Esophagus squamous epithelium (tissue), 4 donors: Measurements from ENCODE around the gene MBD3L1.

Source experiments
- CTCF ChIP-seq, 6 experiments: fragments of 450-650 bp in 4 of 6; fragments of 200-600 bp in 2 of 6; sonication (generic) in 2 of 6; IDR thresholded peaks; one replicate each; pipeline ENCODE4 v1.5.1; 2016 to 2019; ENCODE audit warnings: antibody characterized with exemption in 6 of 6, mild to moderate bottlenecking in 4 of 6, moderate library complexity in 4 of 6
- POLR2A ChIP-seq, 4 donors: fragments of 450-650 bp; IDR thresholded peaks; one replicate each; pipeline ENCODE4 v1.6.1; 2017; ENCODE audit warnings: antibody characterized with exemption in 4 of 4, mild to moderate bottlenecking in 4 of 4, moderate library complexity in 3 of 4

DNA sequence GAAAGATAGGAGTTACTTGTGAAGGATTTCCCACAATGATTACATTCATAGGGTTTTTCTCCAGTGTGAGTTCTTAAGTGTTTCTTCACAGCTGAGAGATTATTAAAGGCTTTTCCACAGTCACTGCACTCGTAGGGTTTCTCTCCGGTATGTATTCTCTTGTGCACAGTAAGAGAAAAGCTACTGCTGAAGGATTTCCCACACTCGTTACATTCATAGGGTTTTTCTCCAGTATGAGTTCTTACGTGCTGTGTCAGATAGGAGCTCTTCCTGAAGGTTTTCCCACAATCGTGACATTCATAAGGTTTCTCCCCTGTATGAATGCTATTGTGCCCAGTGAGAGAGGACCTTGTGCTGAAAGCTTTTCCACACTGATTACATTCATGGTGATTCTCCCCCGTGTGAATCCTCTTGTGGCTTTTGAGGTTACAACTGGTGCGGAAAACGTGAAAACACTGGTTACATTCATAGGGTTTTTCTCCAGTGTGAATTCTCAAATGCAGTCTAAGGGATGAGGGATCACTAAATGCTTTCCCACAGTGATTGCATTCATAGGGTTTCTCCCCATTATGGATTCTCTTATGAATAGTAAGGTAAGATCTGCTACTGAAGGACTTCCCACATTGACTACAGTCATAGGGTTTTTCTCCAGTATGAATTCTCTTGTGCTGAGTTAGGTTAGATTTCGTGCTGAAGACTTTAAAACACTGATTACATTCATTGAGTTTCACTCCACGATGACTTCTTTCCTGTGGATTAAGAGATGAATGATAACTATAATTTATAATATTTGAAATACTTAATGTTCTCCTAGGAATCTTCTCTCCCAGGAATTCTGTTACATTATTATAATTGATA, 20.6 kb upstream of the MBD3L1 start:
- TF ChIP-seq POLR2A (IDR thresholded peaks at IDR 0.05) = no peak
- TF ChIP-seq CTCF (IDR thresholded peaks at IDR 0.05) = no peak
